MCF 10A (cell line): Measurements from ENCODE around the gene PROK2. TPM values are rescaled to one million over a fixed set of nuclear protein-coding genes. Genes with fewer than 3 reads are reported as not detected.

Experiments used
- BruUV-seq: library from RNA; stranded (reverse); fragments of 400-500 nt; replicated peaks from 2 replicates; lab custom pipeline; 2021; lab: Mats Ljungman, UMichigan
- CTCF ChIA-PET: fragments of 300-600 bp; sonication (Branson Sonifier 250); formaldehyde crosslinking; extraction: SDS; loops from one replicate; lab custom pipeline; 2021; ENCODE audit warnings: antibody characterized with exemption, inconsistent platforms; lab: Yijun Ruan, JAX
- POLR2A ChIA-PET: fragments of 300-600, 350-650 bp; sonication (Branson Sonifier 250); formaldehyde crosslinking; extraction: SDS; loops from one replicate; lab custom pipeline; 2020; ENCODE audit warnings: antibody characterized with exemption, inconsistent platforms; lab: Yijun Ruan, JAX
- DNase-seq: peaks from one replicate; pipeline ENCODE4 v3.0.0-alpha.2; 2018; ENCODE audit not compliant: unreplicated experiment
- H3K27ac Mint-ChIP-seq: one replicate; pipeline ENCODE4 v1.8.0; 2022; ENCODE audit warnings: mild to moderate bottlenecking, low read depth, mixed read lengths; ENCODE audit not compliant: unreplicated experiment
- H3K27me3 Mint-ChIP-seq: one replicate; pipeline ENCODE4 v1.8.0; 2022; ENCODE audit warnings: mixed read lengths; ENCODE audit not compliant: insufficient read depth, unreplicated experiment
- H3K36me3 Mint-ChIP-seq: one replicate; pipeline ENCODE4 v1.8.0; 2022; ENCODE audit warnings: mild to moderate bottlenecking, moderate library complexity, mixed read lengths; ENCODE audit not compliant: insufficient read depth, unreplicated experiment
- H3K4me1 Mint-ChIP-seq: one replicate; pipeline ENCODE4 v1.8.0; 2022; ENCODE audit warnings: mixed read lengths; ENCODE audit not compliant: insufficient read depth, unreplicated experiment
- H3K4me3 Mint-ChIP-seq: one replicate; pipeline ENCODE4 v1.8.0; 2022; ENCODE audit warnings: mild to moderate bottlenecking, moderate library complexity, mixed read lengths; ENCODE audit not compliant: unreplicated experiment
- H3K9me3 Mint-ChIP-seq: one replicate; pipeline ENCODE4 v1.8.0; 2022; ENCODE audit warnings: mixed read lengths; ENCODE audit not compliant: unreplicated experiment
- CTCF ChIP-seq: fragments of 200-600 bp; IDR thresholded peaks from one replicate; pipeline ENCODE4 v1.8.0; 2022; ENCODE audit warnings: antibody characterized with exemption, mild to moderate bottlenecking; ENCODE audit not compliant: unreplicated experiment
- intact Hi-C: fragments of 100-400 bp; cut with micrococcal nuclease; formaldehyde crosslinking; loops from 2 replicates; pipeline ENCODE4 v1.14.1; 2022
- total RNA-seq: library from RNA; stranded (reverse); gene quantifications from 2 replicates; pipeline ENCODE4 v1.2.3, GENCODE V29; 2022

The PROK2 gene
- total RNA-seq, 1 experiment from 2014 or later = not detected

GRCh38 chr3:71758091-71758490 is 26.9 kb downstream of the PROK2 start:
- intact Hi-C loops = no loop called here
- no peak overlapping the region for H3K4me3 Mint-ChIP-seq
- no peaks in the 10 kb centered on the region for H3K4me1 Mint-ChIP-seq
- peaks cover 38% of the 10 kb centered on the region for H3K27me3 Mint-ChIP-seq
- no peak overlapping the region for H3K27ac Mint-ChIP-seq
- DNase-seq = no peak
- no peaks in the 10 kb centered on the region for H3K36me3 Mint-ChIP-seq
- H3K9me3 Mint-ChIP-seq = no peaks in the 10 kb centered on the region
- CTCF ChIA-PET = no interaction called here
- no TSS peak for BruUV-seq
- POLR2A ChIA-PET = no interaction called here
- no peak for TF ChIP-seq CTCF

GRCh38 chr3:71754610-71755253 is 30.2 kb downstream of the PROK2 start:
- Mint-ChIP-seq H3K36me3 (no peaks in the 10 kb centered on the region), H3K27me3 (peaks cover 18% of the 10 kb centered on the region), H3K4me1 (no peaks in the 10 kb centered on the region), H3K27ac (no peak overlapping the region), H3K9me3 (no peaks in the 10 kb centered on the region), H3K4me3 (peak overlapping the region; percentile 25)
- BruUV-seq = no TSS peak
- ChIA-PET CTCF (no interaction called here), POLR2A (interaction anchor here (0.7 kb wide), 1 partner anchor 26 kb away, joined by 3 read pairs; no protein-coding TSS in a partner anchor)
- intact Hi-C loops = no loop called here
- DNase-seq = no peak
- TF ChIP-seq CTCF = no peak

- H3K36me3 Mint-ChIP-seq = no peaks in the 10 kb centered on the region
- H3K27ac Mint-ChIP-seq = no peak within 1 kb of the TSS
Observed at GRCh38 chr3:71753701-71754609, 31.0 kb downstream of the PROK2 start, which contains the start of gene GPR27. Gene GPR27, plus strand, starts transcription at chr3:71753855. Its CDS starts 195 bp downstream, at chr3:71754050.

More at GRCh38 chr3:71753701-71754609, 31.0 kb downstream of the PROK2 start, which contains the start of gene GPR27:
- no peaks in the 10 kb centered on the region for H3K4me1 Mint-ChIP-seq
- DNase-seq = peak; percentile 27
- intact Hi-C loops = no loop called here
- ChIA-PET POLR2A (interaction anchor here (0.6 kb wide), 1 partner anchor 137 kb away, joined by 3 read pairs; no protein-coding TSS in a partner anchor), CTCF (interaction anchor here (0.7 kb wide), 1 partner anchor 122 kb away, joined by 3 read pairs; no protein-coding TSS in a partner anchor)
- no TSS peak for BruUV-seq
- no peak for TF ChIP-seq CTCF
- peaks cover 18% of the 10 kb centered on the region for H3K27me3 Mint-ChIP-seq
- H3K9me3 Mint-ChIP-seq = no peaks in the 10 kb centered on the region
- peak within 1 kb of the TSS; percentile 51 for H3K4me3 Mint-ChIP-seq
